Nephron (organoid): ENCODE data around the gene PIAS2.

ENCODE experiments used
- H3K27ac Mint-ChIP-seq, 3 experiments: 2 replicates each; pipeline ENCODE4 v1.8.0; 2020; ENCODE audit warnings: mixed read lengths in 3 of 3, mild to moderate bottlenecking in 2 of 3, moderate library complexity in 1 of 3
- H3K27me3 Mint-ChIP-seq: 2 replicates; pipeline ENCODE4 v1.8.0; 2021; ENCODE audit warnings: low read depth, mild to moderate bottlenecking, moderate library complexity, mixed read lengths
- H3K36me3 Mint-ChIP-seq: 2 replicates; pipeline ENCODE4 v1.8.0; 2020; ENCODE audit warnings: low read depth, mixed read lengths
- H3K4me1 Mint-ChIP-seq: 2 replicates; pipeline ENCODE4 v1.8.0; 2020; ENCODE audit warnings: mixed read lengths
- H3K4me3 Mint-ChIP-seq, 3 experiments: 2 replicates each; pipeline ENCODE4 v1.8.0; 2020; ENCODE audit warnings: mild to moderate bottlenecking in 3 of 3, mixed read lengths in 3 of 3, moderate library complexity in 2 of 3
- H3K9me3 Mint-ChIP-seq: 2 replicates; pipeline ENCODE4 v1.8.0; 2020; ENCODE audit warnings: mixed read lengths
- CTCF ChIP-seq, 3 experiments: fragments of 200-600 bp; sonication (generic); IDR thresholded peaks; one replicate each; pipeline ENCODE4 v1.5.0; 2021; ENCODE audit warnings: antibody characterized with exemption in 3 of 3; ENCODE audit not compliant: unreplicated experiment in 3 of 3

PIAS2 gene

GRCh38 chr18:46950064-46950656 is 32.9 kb upstream of the PIAS2 start:
- Mint-ChIP-seq H3K27ac (no peak overlapping the region), H3K4me1 (no peaks in the 10 kb centered on the region), H3K27me3 (no peaks in the 10 kb centered on the region), H3K4me3 (no peak overlapping the region), H3K9me3 (no peaks in the 10 kb centered on the region), H3K36me3 (no peaks in the 10 kb centered on the region)
- peak in 2 of 3 experiments; percentile 19 to 51 for TF ChIP-seq CTCF (IDR thresholded peaks at IDR 0.05; ENCODE audit: unreplicated experiment in 3 of 3)

GRCh38 chr18:46946656-46947282 is 29.5 kb upstream of the PIAS2 start:
- Mint-ChIP-seq H3K27ac (no peak overlapping the region), H3K27me3 (no peaks in the 10 kb centered on the region), H3K4me1 (peaks cover 3% of the 10 kb centered on the region), H3K4me3 (no peak overlapping the region), H3K9me3 (no peaks in the 10 kb centered on the region), H3K36me3 (no peaks in the 10 kb centered on the region)
- no peak for TF ChIP-seq CTCF (IDR thresholded peaks at IDR 0.05; ENCODE audit: unreplicated experiment in 3 of 3)

- H3K36me3 Mint-ChIP-seq: no peaks in the 10 kb centered on the region
- TF ChIP-seq CTCF (IDR thresholded peaks at IDR 0.05; ENCODE audit: unreplicated experiment in 3 of 3): no peak
- no peak overlapping the region for H3K27ac Mint-ChIP-seq
- H3K27me3 Mint-ChIP-seq: no peaks in the 10 kb centered on the region
- no peak overlapping the region for H3K4me3 Mint-ChIP-seq
- H3K9me3 Mint-ChIP-seq: no peaks in the 10 kb centered on the region
- H3K4me1 Mint-ChIP-seq: peaks cover 29% of the 10 kb centered on the region
These were observed 25.3 kb upstream of the PIAS2 start for GRCh38 chr18:46942646-46943045.

- TF ChIP-seq CTCF (IDR thresholded peaks at IDR 0.05; ENCODE audit: unreplicated experiment in 3 of 3): no peak
- Mint-ChIP-seq H3K4me3 (no peak overlapping the region), H3K27ac (peak overlapping the region; percentile 26 to 48 (median 40)), H3K27me3 (no peaks in the 10 kb centered on the region), H3K4me1 (peaks cover 29% of the 10 kb centered on the region), H3K9me3 (no peaks in the 10 kb centered on the region), H3K36me3 (no peaks in the 10 kb centered on the region)
These were observed 22.8 kb upstream of the PIAS2 start for GRCh38 chr18:46939998-46940571.

- Mint-ChIP-seq H3K4me1 (peaks cover 29% of the 10 kb centered on the region), H3K27me3 (no peaks in the 10 kb centered on the region), H3K36me3 (no peaks in the 10 kb centered on the region), H3K9me3 (no peaks in the 10 kb centered on the region), H3K4me3 (no peak overlapping the region), H3K27ac (peak overlapping the region; percentile 26 to 48 (median 40))
- TF ChIP-seq CTCF (IDR thresholded peaks at IDR 0.05; ENCODE audit: unreplicated experiment in 3 of 3): no peak
These were observed 22.1 kb upstream of the PIAS2 start for GRCh38 chr18:46939337-46939963.
